GM12878 (cell line): ENCODE measurements around the gene MMD. TPM values are rescaled to one million over a fixed set of nuclear protein-coding genes. Genes with fewer than 3 reads are reported as not detected.

Source experiments
- ATAC-seq: fragments of 200-7000 bp; cut with Tn5 transposase; 3 replicates; pipeline ENCODE4 v1.9.1; 2020; ENCODE audit warnings: mild to moderate bottlenecking, moderate library complexity
- BruUV-seq: library from RNA; stranded (reverse); fragments of 400-500 nt; replicated peaks from 2 replicates; lab custom pipeline; 2021; lab: Mats Ljungman, UMichigan
- CTCF ChIA-PET: fragments of 300-600 bp; sonication (Branson Sonifier 250); formaldehyde crosslinking; extraction: SDS; loops from one replicate; lab custom pipeline; 2021; ENCODE audit warnings: inconsistent platforms; lab: Yijun Ruan, JAX
- POLR2A ChIA-PET: fragments of 350-600 bp; formaldehyde crosslinking; extraction: SDS; loops from one replicate; lab custom pipeline; 2021; ENCODE audit warnings: inconsistent platforms; lab: Charles Lee
- RAD21 ChIA-PET: fragments of 300-600 bp; sonication (Branson Sonifier 250); formaldehyde crosslinking; loops from one replicate; lab custom pipeline; 2023; ENCODE audit warnings: antibody characterized with exemption; ENCODE audit not compliant: unreplicated experiment; lab: Charles Lee
- SMC1A ChIA-PET: fragments of 300-600 bp; sonication (Branson Sonifier 250); formaldehyde crosslinking; loops from one replicate; lab custom pipeline; 2023; ENCODE audit not compliant: unreplicated experiment, uncharacterized antibody; lab: Charles Lee
- DNase-seq: peaks from one replicate; pipeline ENCODE4 v3.0.0-alpha.2; 2011; ENCODE audit warnings: low read depth, low spot score
- FAIRE-seq: peaks from 3 replicates; lab custom pipeline; 2011; peaks lifted over from hg19 to GRCh38; lab: Jason Lieb, UNC
- H2AFZ ChIP-seq: 2 replicates; pipeline ENCODE4 v1.6.0; 2011; ENCODE audit warnings: low read depth, low read length, control low read depth; ENCODE audit not compliant: control insufficient read depth
- H3K27ac ChIP-seq: 2 replicates; pipeline ENCODE4 v1.5.1; 2011; ENCODE audit warnings: control low read depth; ENCODE audit not compliant: control insufficient read depth, insufficient read depth
- H3K27me3 ChIP-seq, 2 experiments: replicated peaks in 1 of 2; 2 replicates each; pipeline versions ENCODE4 v1.6.0 to v1.6.1; 2011; ENCODE audit warnings: low read length in 1 of 2; ENCODE audit not compliant: control insufficient read depth in 2 of 2, insufficient read depth in 2 of 2
- H3K36me3 ChIP-seq, 2 experiments: 2 replicates each; pipeline ENCODE4 v1.5.1; 2011; ENCODE audit warnings: low read length in 1 of 2; ENCODE audit not compliant: control insufficient read depth in 2 of 2, insufficient read depth in 2 of 2
- H3K4me1 ChIP-seq: 2 replicates; pipeline ENCODE4 v1.6.1; 2011; ENCODE audit warnings: mild to moderate bottlenecking, low read length, moderate library complexity, mixed read lengths; ENCODE audit not compliant: control insufficient read depth, insufficient read depth
- H3K4me2 ChIP-seq: 2 replicates; pipeline ENCODE4 v1.6.0; 2011; ENCODE audit warnings: control low read depth; ENCODE audit not compliant: control insufficient read depth, insufficient read depth
- H3K4me3 ChIP-seq: fragments of 200-600 bp; sonication (generic); 2 replicates; pipeline ENCODE4 v1.5.1; 2016
- H3K79me2 ChIP-seq: 2 replicates; pipeline ENCODE4 v1.6.0; 2011; ENCODE audit warnings: low read length; ENCODE audit not compliant: control insufficient read depth, insufficient read depth
- H3K9ac ChIP-seq: 2 replicates; pipeline ENCODE4 v1.8.0; 2011; ENCODE audit warnings: low read length, control low read depth, mixed read lengths; ENCODE audit not compliant: control insufficient read depth, insufficient read depth
- H3K9me3 ChIP-seq: replicated peaks from 3 replicates; pipeline ENCODE4 v1.5.1; 2011; ENCODE audit warnings: mild to moderate bottlenecking, low read length; ENCODE audit not compliant: control insufficient read depth, insufficient read depth
- H4K20me1 ChIP-seq: 2 replicates; pipeline ENCODE4 v1.6.0; 2011; ENCODE audit not compliant: control insufficient read depth, insufficient read depth
- E2F8 ChIP-seq: fragments of 450-650 bp; IDR thresholded peaks from 2 replicates; pipeline ENCODE4 v1.6.1; 2018; ENCODE audit warnings: mild to moderate bottlenecking, low read depth, moderate library complexity; ENCODE audit not compliant: partially characterized antibody
- FOS ChIP-seq: IDR thresholded peaks from 3 replicates; pipeline ENCODE4 v1.6.1; 2011; ENCODE audit warnings: borderline replicate concordance; ENCODE audit not compliant: insufficient read length; ENCODE audit errors: extremely low read depth
- LARP7 ChIP-seq: fragments of 450-650 bp; IDR thresholded peaks from 2 replicates; pipeline ENCODE4 v1.6.1; 2017; ENCODE audit warnings: mild to moderate bottlenecking
- MTA2 ChIP-seq: fragments of 450-650 bp; IDR thresholded peaks from 2 replicates; pipeline ENCODE4 v1.6.1; 2016; ENCODE audit warnings: low read depth, mild to moderate bottlenecking, moderate library complexity
- RELB ChIP-seq: fragments of 450-650 bp; IDR thresholded peaks from 2 replicates; pipeline ENCODE4 v1.6.1; 2017; ENCODE audit warnings: low read depth, mild to moderate bottlenecking, moderate library complexity
- ZNF687 ChIP-seq: fragments of 450-650 bp; IDR thresholded peaks from 2 replicates; pipeline ENCODE4 v1.6.1; 2017; ENCODE audit warnings: mild to moderate bottlenecking, moderate library complexity
- WGBS: methylation state at CpG from one replicate; pipeline ENCODE4 v1.1.6; 2016; ENCODE audit warnings: low lambda C conversion rate; ENCODE audit not compliant: insufficient replicate concordance, insufficient coverage; ENCODE audit errors: missing lambda C conversion rate; 5-methylcytosine and 5-hydroxymethylcytosine counted together
- in situ Hi-C: fragments of 300-500 bp; cut with MboI; formaldehyde crosslinking; loops from 9 replicates; pipeline ENCODE4 v1.14.3; 2018; ENCODE audit warnings: mixed read lengths
- intact Hi-C: fragments of 100-400 bp; cut with micrococcal nuclease; formaldehyde crosslinking; loops from one replicate; pipeline ENCODE4 v1.14.2; 2022; ENCODE audit not compliant: unreplicated experiment
- polyA plus RNA-seq, 11 experiments: library from polyadenylated mRNA; depleted of rRNA in 4 of 11; unstranded in 6 of 11; stranded (reverse) in 5 of 11; fragments of >200 nt; fragmentation: Nextera tagmentation in 4 of 11; fragmentation: Illumina TruSeq in 1 of 11; extraction: Ambion mirVana in 4 of 11; extraction: Trizol in 1 of 11; gene quantifications; 1 replicate in 1 of 11; 2 replicates in 10 of 11; pipeline versions ENCODE4 v1.2.1 to v1.2.3, GENCODE V29; 2011 to 2016; ENCODE audit warnings: inconsistent platforms in 2 of 11, missing spikeins in 2 of 11, low read depth in 1 of 11
- total RNA-seq, 4 experiments: library from RNA; depleted of rRNA in 3 of 4; stranded (reverse); fragments of >200 nt in 3 of 4; fragmentation: Illumina TruSeq in 1 of 4; extraction: Trizol in 1 of 4; gene quantifications; 2 replicates each; pipeline versions ENCODE4 v1.2.1 to v1.2.3, GENCODE V29; 2013 to 2021

The MMD gene
- total and polyA plus RNA-seq, 10 of the 15 experiments (the other 5 are each of a cell fraction or from before 2014, with no cell fraction given): 8.0 to 46.7 (median 22.3) TPM

GRCh38 chr17:55413825-55414489, 7.7 kb downstream of the MMD start:
- ChIA-PET CTCF (interaction anchor here (0.9 to 5.3 kb wide), 2 partner anchors 52 to 97 kb away, joined by 4 to 32 read pairs; partner anchors contain the start of gene SMIM36), POLR2A (interaction anchor here (1.9 kb wide), 1 partner anchor 69 kb away, joined by 6 read pairs; no protein-coding TSS in a partner anchor), SMC1A (interaction anchor here (0.9 to 16.9 kb wide), 6 partner anchors 9 to 52 kb away, joined by 4 to 359 read pairs (median 12); no protein-coding TSS in a partner anchor), RAD21 (interaction anchor here (1.0 to 2.2 kb wide), 2 partner anchors 13 to 100 kb away, joined by 4 to 9 read pairs; no protein-coding TSS in a partner anchor)
- Histone ChIP-seq H3K4me3 (no peak overlapping the region), H3K9ac (no peak overlapping the region), H4K20me1 (no peaks in the 10 kb centered on the region), H3K27me3 (no peaks in the 10 kb centered on the region), H3K79me2 (peaks cover 53% of the 10 kb centered on the region), H3K4me1 (peaks cover 9% of the 10 kb centered on the region; the same call in 1 of the 2 replicates), H3K36me3 (peaks cover 7 to 31% of the 10 kb centered on the region in 2 experiments), H3K27ac (no peak overlapping the region), H3K4me2 (peak overlapping the region; percentile 10; the same call in 1 of the 2 replicates), H2AFZ (no peak overlapping the region), H3K9me3 (no peaks in the 10 kb centered on the region)
- no TSS peak for BruUV-seq
- intact Hi-C loops (no loop called here), in situ Hi-C loops (no loop called here)
- TF ChIP-seq LARP7 (no peak), ZNF687 (peak; percentile 76; the same call in 1 of the 2 replicates), FOS (no peak), E2F8 (no peak), MTA2 (peak; percentile 32; the same call in 1 of the 2 replicates), RELB (peak; percentile 33; the same call in 1 of the 2 replicates)
- WGBS: 81% methylated on average over 8 of the region's 8 CpGs
- DNase-seq: no peak
- FAIRE-seq: no peak
- peak; percentile 24 for ATAC-seq
